Natural killer cell treated with Interleukin-12 subunit alpha and Interleukin-12 subunit beta and Interleukin-15 and Interleukin-18, amount 100 ng/mL, for 72 hours (primary cell): Measurements from ENCODE around the gene E2F4. TPM values are rescaled to one million over a fixed set of nuclear protein-coding genes. Genes with fewer than 3 reads are reported as not detected.
A peak's percentile ranks its signal among the peaks of the same experiment; 100 is the strongest.

Experiments
- ATAC-seq, 2 donors: fragments of 150-1000 bp; cut with Tn5 transposase in 1 of 2; sonication (Bioruptor Pico), chemical (Tn5 transposase) in 1 of 2; 2 replicates each; pipeline ENCODE4 v1.10.0; 2021
- DNase-seq: peaks from one replicate; pipeline ENCODE4 v3.0.0; 2022; ENCODE audit warnings: low spot score
- H3K27ac Mint-ChIP-seq, 2 donors: 1 replicate in 1 of 2; 2 replicates in 1 of 2; pipeline ENCODE4 v1.8.0; 2022; ENCODE audit warnings: mixed read lengths in 2 of 2, mild to moderate bottlenecking in 1 of 2, moderate library complexity in 1 of 2
- H3K27me3 Mint-ChIP-seq, 2 donors: 1 replicate in 1 of 2; 2 replicates in 1 of 2; pipeline ENCODE4 v1.8.0; 2022; ENCODE audit warnings: mixed read lengths in 2 of 2
- H3K36me3 Mint-ChIP-seq: one replicate; pipeline ENCODE4 v1.8.0; 2022; ENCODE audit warnings: mixed read lengths
- H3K4me1 Mint-ChIP-seq, 2 donors: 1 replicate in 1 of 2; 2 replicates in 1 of 2; pipeline ENCODE4 v1.8.0; 2022; ENCODE audit warnings: low read depth in 2 of 2, mixed read lengths in 2 of 2, mild to moderate bottlenecking in 1 of 2
- H3K4me3 Mint-ChIP-seq: one replicate; pipeline ENCODE4 v1.8.0; 2022; ENCODE audit warnings: mixed read lengths
- H3K9me3 Mint-ChIP-seq: 2 replicates; pipeline ENCODE4 v1.8.0; 2022; ENCODE audit warnings: mixed read lengths
- total RNA-seq, 2 donors: library from RNA; stranded (reverse); gene quantifications; one replicate each; pipeline ENCODE4 v1.2.3, GENCODE V29; 2022

E2F4 gene
- total RNA-seq, 2 donors from 2014 or later: 110 to 188 TPM

- ATAC-seq (peak; percentile 98 to 99), DNase-seq (peak; percentile 99)
- H3K36me3 Mint-ChIP-seq: peaks cover 14% of the 10 kb centered on the region
- no peaks in the 10 kb centered on the region for H3K27me3 Mint-ChIP-seq
- peaks cover 28 to 44% of the 10 kb centered on the region in 2 donors for H3K4me1 Mint-ChIP-seq
- H3K27ac Mint-ChIP-seq: peak within 1 kb of the TSS; percentile 97
- peak within 1 kb of the TSS; percentile 100 for H3K4me3 Mint-ChIP-seq
- no peaks in the 10 kb centered on the region for H3K9me3 Mint-ChIP-seq
Measured at GRCh38 chr16:67226804-67227566, 35.0 kb downstream of the E2F4 start, which contains the start of gene TMEM208. Gene TMEM208 (plus strand): TSS chr16:67227130. CDS start chr16:67227219, 89 bp downstream.

- no peaks in the 10 kb centered on the region for H3K9me3 Mint-ChIP-seq
- peak overlapping the region; percentile 97 for H3K27ac Mint-ChIP-seq
- peaks cover 14% of the 10 kb centered on the region for H3K36me3 Mint-ChIP-seq
Measured at GRCh38 chr16:67227567-67227921, 35.6 kb downstream of the E2F4 start.

GRCh38 chr16:67228034-67228785 is 36.3 kb downstream of the E2F4 start:
- peaks cover 14% of the 10 kb centered on the region for H3K36me3 Mint-ChIP-seq
- no peak for DNase-seq
- H3K4me3 Mint-ChIP-seq: peak overlapping the region; percentile 100
- no peaks in the 10 kb centered on the region for H3K9me3 Mint-ChIP-seq
- peaks cover 28 to 44% of the 10 kb centered on the region in 2 donors for H3K4me1 Mint-ChIP-seq
- peak overlapping the region; percentile 97 for H3K27ac Mint-ChIP-seq
- no peak for ATAC-seq
- no peaks in the 10 kb centered on the region for H3K27me3 Mint-ChIP-seq

More at GRCh38 chr16:67227567-67227921, 35.6 kb downstream of the E2F4 start:
- ATAC-seq (no peak), DNase-seq (no peak)
- peak overlapping the region; percentile 100 for H3K4me3 Mint-ChIP-seq
- peaks cover 28 to 44% of the 10 kb centered on the region in 2 donors for H3K4me1 Mint-ChIP-seq
- H3K27me3 Mint-ChIP-seq: no peaks in the 10 kb centered on the region

- H3K4me1 Mint-ChIP-seq: peaks cover 31 to 44% of the 10 kb centered on the region in 2 donors
- ATAC-seq: no peak
Measured at GRCh38 chr16:67228905-67229304, 37.0 kb downstream of the E2F4 start.

GRCh38 chr16:67229906-67230808 is 38.2 kb downstream of the E2F4 start:
- Mint-ChIP-seq H3K9me3 (no peaks in the 10 kb centered on the region), H3K4me1 (peaks cover 31 to 38% of the 10 kb centered on the region in 2 donors), H3K36me3 (peaks cover 14% of the 10 kb centered on the region), H3K27ac (no peak overlapping the region), H3K27me3 (no peaks in the 10 kb centered on the region), H3K4me3 (no peak overlapping the region)
- DNase-seq (no peak), ATAC-seq (no peak)

More at GRCh38 chr16:67228905-67229304, 37.0 kb downstream of the E2F4 start:
- Mint-ChIP-seq H3K27me3 (no peaks in the 10 kb centered on the region), H3K27ac (no peak overlapping the region), H3K9me3 (no peaks in the 10 kb centered on the region), H3K4me3 (peak overlapping the region; percentile 66), H3K36me3 (peaks cover 14% of the 10 kb centered on the region)
- DNase-seq: no peak

- peaks cover 26 to 31% of the 10 kb centered on the region in 2 donors for H3K4me1 Mint-ChIP-seq
- no peak overlapping the region for H3K27ac Mint-ChIP-seq
- no peaks in the 10 kb centered on the region for H3K27me3 Mint-ChIP-seq
- DNase-seq: no peak
- H3K36me3 Mint-ChIP-seq: peaks cover 17% of the 10 kb centered on the region
- H3K4me3 Mint-ChIP-seq: no peak overlapping the region
- no peaks in the 10 kb centered on the region for H3K9me3 Mint-ChIP-seq
- ATAC-seq: no peak
Measured at GRCh38 chr16:67230809-67231660, 39.1 kb downstream of the E2F4 start.

GRCh38 chr16:67233596-67233995 is 41.6 kb downstream of the E2F4 start:
- DNase-seq: no peak
- Mint-ChIP-seq H3K9me3 (no peaks in the 10 kb centered on the region), H3K27me3 (no peaks in the 10 kb centered on the region), H3K4me1 (peaks cover 10 to 15% of the 10 kb centered on the region in 2 donors), H3K36me3 (peaks cover 6% of the 10 kb centered on the region), H3K27ac (no peak overlapping the region), H3K4me3 (no peak overlapping the region)
- ATAC-seq: no peak

GRCh38 chr16:67234180-67234597 is 42.2 kb downstream of the E2F4 start:
- Mint-ChIP-seq H3K27me3 (no peaks in the 10 kb centered on the region), H3K36me3 (peaks cover 6% of the 10 kb centered on the region), H3K4me1 (peaks cover 6 to 18% of the 10 kb centered on the region in 2 donors), H3K27ac (no peak overlapping the region), H3K9me3 (no peaks in the 10 kb centered on the region), H3K4me3 (no peak overlapping the region)
- DNase-seq (no peak), ATAC-seq (no peak)

- peak in 1 of 2 donors; percentile 48 for ATAC-seq
- Mint-ChIP-seq H3K27me3 (no peaks in the 10 kb centered on the region), H3K4me1 (peaks cover 12 to 24% of the 10 kb centered on the region in 2 donors), H3K4me3 (peak overlapping the region; percentile 49), H3K9me3 (no peaks in the 10 kb centered on the region), H3K27ac (peak overlapping the region; percentile 19 to 72), H3K36me3 (peaks cover 6% of the 10 kb centered on the region)
- DNase-seq: peak; percentile 60
Measured at GRCh38 chr16:67235816-67236562, 44.0 kb downstream of the E2F4 start.

- Mint-ChIP-seq H3K36me3 (peaks cover 6% of the 10 kb centered on the region), H3K27ac (peak overlapping the region; percentile 19 to 72), H3K4me1 (peaks cover 18 to 30% of the 10 kb centered on the region in 2 donors), H3K27me3 (no peaks in the 10 kb centered on the region), H3K9me3 (no peaks in the 10 kb centered on the region), H3K4me3 (peak overlapping the region; percentile 49)
- ATAC-seq (peak; percentile 87 to 91), DNase-seq (peak; percentile 78)
Measured at GRCh38 chr16:67236563-67237395, 44.8 kb downstream of the E2F4 start.

- Mint-ChIP-seq H3K27ac (peak overlapping the region in 1 of 2 donors; percentile 63), H3K36me3 (peaks cover 6% of the 10 kb centered on the region), H3K9me3 (no peaks in the 10 kb centered on the region), H3K27me3 (no peaks in the 10 kb centered on the region), H3K4me1 (peaks cover 22 to 33% of the 10 kb centered on the region in 2 donors), H3K4me3 (no peak overlapping the region)
- ATAC-seq: no peak
- DNase-seq: no peak
Measured at GRCh38 chr16:67237396-67238277, 45.7 kb downstream of the E2F4 start.
